ENCODE measurements around the gene GRPR. TPM values are rescaled to one million over a fixed set of nuclear protein-coding genes. Genes with fewer than 3 reads are reported as not detected.
A peak's percentile ranks its signal among the peaks of the same experiment; 100 is the strongest.

Gene GRPR
- under 1 TPM in 1 of 2 donors, not detected in 1; 0.38 TPM for total RNA-seq

- Mint-ChIP-seq H3K36me3 (no peaks in the 10 kb centered on the region), H3K27me3 (peaks cover 23 to 31% of the 10 kb centered on the region in 2 donors), H3K9me3 (no peaks in the 10 kb centered on the region), H3K4me1 (ENCODE audit: low read depth in 2 of 2) (peaks cover 12 to 14% of the 10 kb centered on the region in 2 donors), H3K27ac (no peak within 1 kb of the TSS), H3K4me3 (no peak within 1 kb of the TSS)
- DNase-seq (ENCODE audit: low spot score) (peak; percentile 60), ATAC-seq (peak; percentile 76 to 87)
These were observed at the start of gene GRPR for GRCh38 chrX:16123222-16123786. Gene GRPR (plus strand): TSS chrX:16123565. CDS start chrX:16123954, 389 bp downstream.

DNA sequence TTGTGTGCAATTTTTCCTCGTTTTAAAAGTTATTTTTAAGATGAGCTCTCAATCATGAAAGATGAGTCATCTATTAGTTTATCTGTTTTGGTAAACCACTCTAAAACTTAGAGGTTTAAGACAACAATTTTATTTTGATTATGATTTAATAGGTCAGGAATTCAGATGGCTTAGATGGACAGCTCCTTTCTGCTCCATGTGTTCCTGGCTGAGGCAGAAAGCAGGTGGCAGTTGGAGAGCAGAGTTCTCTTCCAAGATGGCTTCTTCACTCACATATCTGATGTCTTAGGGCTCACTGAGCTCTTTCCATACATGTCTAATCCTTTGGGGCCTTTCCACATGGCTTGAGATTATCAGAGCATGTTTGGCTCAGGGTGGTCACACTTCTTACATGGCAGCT lies 48.3 kb upstream of the GRPR start:
- peaks cover 29% of the 10 kb centered on the region in 2 donors for H3K27me3 Mint-ChIP-seq

GRCh38 chrX:16076834-16077233 lies 46.5 kb upstream of the GRPR start:
- no peak for DNase-seq (ENCODE audit: low spot score)
- no peaks in the 10 kb centered on the region for H3K9me3 Mint-ChIP-seq
- peaks cover 22% of the 10 kb centered on the region in 2 donors for H3K27me3 Mint-ChIP-seq
- no peak for ATAC-seq
- H3K4me3 Mint-ChIP-seq: no peak overlapping the region
- no peaks in the 10 kb centered on the region for H3K4me1 Mint-ChIP-seq (ENCODE audit: low read depth in 2 of 2)
- no peaks in the 10 kb centered on the region for H3K36me3 Mint-ChIP-seq
- no peak overlapping the region for H3K27ac Mint-ChIP-seq

More for the DNA sequence above, 48.3 kb upstream of the GRPR start:
- no peak overlapping the region for H3K4me3 Mint-ChIP-seq
- H3K4me1 Mint-ChIP-seq (ENCODE audit: low read depth in 2 of 2): no peaks in the 10 kb centered on the region
- DNase-seq (ENCODE audit: low spot score) (no peak), ATAC-seq (no peak)
- no peaks in the 10 kb centered on the region for H3K9me3 Mint-ChIP-seq
- no peak overlapping the region for H3K27ac Mint-ChIP-seq
- H3K36me3 Mint-ChIP-seq: no peaks in the 10 kb centered on the region

DNA sequence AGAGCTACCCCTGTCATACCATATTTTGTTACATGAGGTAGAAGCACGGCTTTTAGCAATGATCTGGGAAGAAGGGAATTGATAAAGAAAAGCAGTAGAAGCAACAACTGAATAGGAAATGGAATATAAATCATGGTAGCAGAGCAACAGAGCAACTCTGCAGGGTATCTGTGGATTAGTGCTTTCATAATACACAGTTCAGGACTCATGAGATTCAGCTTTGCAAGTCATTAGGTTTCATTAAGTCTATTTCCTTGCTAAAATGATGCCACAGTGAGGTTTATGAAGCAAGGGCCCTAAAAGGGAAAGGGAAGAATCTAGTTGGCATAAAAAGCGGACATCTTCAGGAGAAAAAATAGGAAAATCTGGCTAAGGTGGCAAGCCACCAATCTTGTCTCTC lies 45.6 kb upstream of the GRPR start:
- no peak for ATAC-seq
- DNase-seq (ENCODE audit: low spot score): no peak
- Mint-ChIP-seq H3K27ac (no peak overlapping the region), H3K4me1 (ENCODE audit: low read depth in 2 of 2) (no peaks in the 10 kb centered on the region), H3K36me3 (no peaks in the 10 kb centered on the region), H3K27me3 (peaks cover 19 to 22% of the 10 kb centered on the region in 2 donors), H3K9me3 (no peaks in the 10 kb centered on the region), H3K4me3 (no peak overlapping the region)

DNA sequence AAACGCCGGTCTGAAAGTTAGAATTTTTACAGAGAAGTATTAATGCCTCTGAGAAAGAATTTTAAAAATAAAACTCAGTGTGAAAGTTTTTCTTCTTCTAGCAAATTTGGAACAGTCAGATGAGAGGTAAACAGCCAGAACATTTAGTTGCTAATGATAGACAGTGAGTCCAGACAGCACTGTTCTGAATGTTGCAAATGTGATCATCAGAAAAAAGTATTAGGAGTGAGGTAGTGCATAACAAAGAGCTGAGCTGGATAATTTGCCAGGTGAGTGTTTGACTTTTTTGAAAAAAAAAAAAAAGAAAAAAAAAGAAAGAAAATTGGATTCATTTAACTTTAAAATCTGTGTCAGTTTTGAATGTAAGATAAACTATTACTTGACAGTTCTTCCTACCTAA lies 42.0 kb upstream of the GRPR start:
- Mint-ChIP-seq H3K4me3 (no peak overlapping the region), H3K27me3 (peaks cover 22 to 27% of the 10 kb centered on the region in 2 donors), H3K9me3 (no peaks in the 10 kb centered on the region), H3K27ac (no peak overlapping the region), H3K36me3 (no peaks in the 10 kb centered on the region), H3K4me1 (ENCODE audit: low read depth in 2 of 2) (no peaks in the 10 kb centered on the region)
- ATAC-seq (no peak), DNase-seq (ENCODE audit: low spot score) (no peak)

- no peak overlapping the region for H3K27ac Mint-ChIP-seq
- no peak for ATAC-seq
- no peak for DNase-seq (ENCODE audit: low spot score)
- H3K9me3 Mint-ChIP-seq: no peaks in the 10 kb centered on the region
- no peak overlapping the region for H3K4me3 Mint-ChIP-seq
- no peaks in the 10 kb centered on the region for H3K4me1 Mint-ChIP-seq (ENCODE audit: low read depth in 2 of 2)
- peaks cover 18 to 29% of the 10 kb centered on the region in 2 donors for H3K27me3 Mint-ChIP-seq
- no peaks in the 10 kb centered on the region for H3K36me3 Mint-ChIP-seq
These were observed 40.8 kb upstream of the GRPR start for GRCh38 chrX:16082470-16083085.

DNA sequence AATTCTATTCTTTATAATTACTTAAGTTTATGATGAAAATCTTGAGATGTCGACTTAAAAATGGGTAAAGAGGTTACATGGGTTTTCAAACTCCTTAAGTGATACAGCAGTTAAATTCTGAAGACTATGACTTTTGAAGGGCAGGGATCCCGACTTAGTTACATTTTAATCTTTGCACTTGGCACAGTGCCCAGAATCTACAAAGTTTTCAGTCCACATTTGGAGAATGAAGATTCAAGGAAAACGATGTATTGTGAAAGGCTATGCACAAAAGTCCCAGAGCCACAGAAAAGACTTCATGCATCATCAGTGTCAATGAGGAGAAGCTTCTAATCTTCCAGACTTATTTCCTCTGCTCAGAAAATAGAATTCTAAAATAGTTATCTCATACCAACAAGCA lies 36.3 kb upstream of the GRPR start:
- Mint-ChIP-seq H3K4me1 (ENCODE audit: low read depth in 2 of 2) (no peaks in the 10 kb centered on the region), H3K27me3 (peaks cover 21 to 27% of the 10 kb centered on the region in 2 donors), H3K27ac (no peak overlapping the region), H3K4me3 (no peak overlapping the region), H3K9me3 (no peaks in the 10 kb centered on the region), H3K36me3 (no peaks in the 10 kb centered on the region)
- ATAC-seq (no peak), DNase-seq (ENCODE audit: low spot score) (no peak)

DNA sequence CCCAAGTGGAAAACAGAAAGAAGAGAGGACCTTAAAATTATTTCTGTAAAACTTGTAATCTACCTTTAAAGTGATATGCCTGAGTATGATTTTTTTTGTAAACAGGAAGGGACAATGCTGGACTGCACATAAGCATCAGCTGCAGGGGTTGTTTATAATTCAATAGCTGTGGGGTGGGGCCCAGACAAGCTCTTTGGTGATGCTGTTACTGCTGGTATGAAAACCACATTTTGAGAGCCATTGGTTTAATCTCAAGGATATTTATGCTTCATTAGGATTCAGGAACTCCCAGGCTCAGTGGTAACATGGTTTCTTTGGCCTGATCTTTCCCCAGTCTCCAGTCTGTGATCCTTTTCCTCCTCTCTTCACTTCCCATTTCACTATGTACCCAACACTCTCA lies 34.3 kb upstream of the GRPR start:
- Mint-ChIP-seq H3K27me3 (peaks cover 35 to 39% of the 10 kb centered on the region in 2 donors), H3K9me3 (no peaks in the 10 kb centered on the region), H3K4me1 (ENCODE audit: low read depth in 2 of 2) (no peaks in the 10 kb centered on the region), H3K36me3 (no peaks in the 10 kb centered on the region), H3K4me3 (no peak overlapping the region), H3K27ac (no peak overlapping the region)
- ATAC-seq (no peak), DNase-seq (ENCODE audit: low spot score) (no peak)

- Mint-ChIP-seq H3K4me3 (no peak overlapping the region), H3K27ac (no peak overlapping the region), H3K27me3 (peaks cover 27 to 32% of the 10 kb centered on the region in 2 donors), H3K4me1 (ENCODE audit: low read depth in 2 of 2) (no peaks in the 10 kb centered on the region), H3K9me3 (no peaks in the 10 kb centered on the region), H3K36me3 (no peaks in the 10 kb centered on the region)
- ATAC-seq: no peak
- no peak for DNase-seq (ENCODE audit: low spot score)
These were observed 27.2 kb upstream of the GRPR start for GRCh38 chrX:16096141-16096540.

GRCh38 chrX:16100673-16101072 lies 22.7 kb upstream of the GRPR start:
- Mint-ChIP-seq H3K9me3 (no peaks in the 10 kb centered on the region), H3K36me3 (no peaks in the 10 kb centered on the region), H3K27ac (no peak overlapping the region), H3K27me3 (peaks cover 6 to 17% of the 10 kb centered on the region in 2 donors), H3K4me1 (ENCODE audit: low read depth in 2 of 2) (no peaks in the 10 kb centered on the region), H3K4me3 (no peak overlapping the region)
- ATAC-seq (no peak), DNase-seq (ENCODE audit: low spot score) (no peak)

GRCh38 chrX:16101581-16101980 lies 21.8 kb upstream of the GRPR start:
- ATAC-seq: no peak
- Mint-ChIP-seq H3K36me3 (no peaks in the 10 kb centered on the region), H3K4me3 (no peak overlapping the region), H3K27me3 (peaks cover 10 to 17% of the 10 kb centered on the region in 2 donors), H3K27ac (no peak overlapping the region), H3K4me1 (ENCODE audit: low read depth in 2 of 2) (no peaks in the 10 kb centered on the region), H3K9me3 (no peaks in the 10 kb centered on the region)
- no peak for DNase-seq (ENCODE audit: low spot score)

DNA sequence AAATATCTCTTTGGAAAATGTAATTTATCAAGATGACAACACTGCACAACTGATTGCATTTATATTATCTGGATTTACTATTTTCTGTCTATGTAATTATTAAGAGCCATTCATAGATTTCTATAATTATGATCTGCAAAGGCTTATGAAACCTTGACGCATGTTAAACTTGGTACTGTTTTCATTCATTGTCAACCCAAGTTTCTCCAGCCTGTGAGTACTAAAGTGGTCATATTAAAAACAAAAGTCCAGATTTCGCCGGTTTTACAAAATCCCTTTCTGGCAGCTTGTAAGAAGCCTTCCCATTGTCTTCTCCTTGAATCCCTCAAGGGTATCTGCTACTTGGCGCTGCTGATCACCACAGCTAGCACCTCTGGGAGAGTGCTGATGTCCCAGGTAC lies 19.7 kb upstream of the GRPR start:
- Mint-ChIP-seq H3K27me3 (peaks cover 14 to 26% of the 10 kb centered on the region in 2 donors), H3K27ac (no peak overlapping the region), H3K4me3 (no peak overlapping the region), H3K36me3 (no peaks in the 10 kb centered on the region), H3K9me3 (no peaks in the 10 kb centered on the region), H3K4me1 (ENCODE audit: low read depth in 2 of 2) (no peaks in the 10 kb centered on the region)
- ATAC-seq: no peak
- no peak for DNase-seq (ENCODE audit: low spot score)

- Mint-ChIP-seq H3K27ac (no peak overlapping the region), H3K9me3 (no peaks in the 10 kb centered on the region), H3K4me1 (ENCODE audit: low read depth in 2 of 2) (no peaks in the 10 kb centered on the region), H3K27me3 (peaks cover 17 to 20% of the 10 kb centered on the region in 2 donors), H3K36me3 (no peaks in the 10 kb centered on the region), H3K4me3 (no peak overlapping the region)
- DNase-seq (ENCODE audit: low spot score) (no peak), ATAC-seq (no peak)
These were observed 10.9 kb upstream of the GRPR start for GRCh38 chrX:16112428-16112827.

- H3K36me3 Mint-ChIP-seq: no peaks in the 10 kb centered on the region
- no peaks in the 10 kb centered on the region for H3K9me3 Mint-ChIP-seq
These were observed 9.3 kb upstream of the GRPR start for GRCh38 chrX:16113978-16114565.

More at GRCh38 chrX:16113978-16114565, 9.3 kb upstream of the GRPR start:
- ATAC-seq (no peak), DNase-seq (ENCODE audit: low spot score) (no peak)
- peaks cover 2% of the 10 kb centered on the region in 2 donors for H3K4me1 Mint-ChIP-seq (ENCODE audit: low read depth in 2 of 2)
- peaks cover 14 to 16% of the 10 kb centered on the region in 2 donors for H3K27me3 Mint-ChIP-seq
- no peak overlapping the region for H3K4me3 Mint-ChIP-seq
- no peak overlapping the region for H3K27ac Mint-ChIP-seq

Data from natural killer cell treated with Interleukin-12 subunit alpha and Interleukin-12 subunit beta and Interleukin-15 and Interleukin-18, amount 100 ng/mL, for 72 hours (primary cell).